Dendritic cell treated with granulocyte-macrophage colony-stimulating factor and Interleukin-4, amounts not matched to agents 40 ng/mL and 50 ng/mL, for 4 days (primary cell): ENCODE results near the gene CDK11B.
"Not testable (repeated sequence)": the region's sequence is repeated elsewhere in the genome, so short reads cannot be mapped to it uniquely, and the experiment has no call there.

Source experiments
- H3K27ac Mint-ChIP-seq: one replicate; pipeline ENCODE4 v1.8.0; 2022; ENCODE audit warnings: mild to moderate bottlenecking, mixed read lengths
- H3K27me3 Mint-ChIP-seq: one replicate; pipeline ENCODE4 v1.8.0; 2022; ENCODE audit warnings: mild to moderate bottlenecking, mixed read lengths
- H3K36me3 Mint-ChIP-seq: one replicate; pipeline ENCODE4 v1.8.0; 2022; ENCODE audit warnings: low read depth, mixed read lengths
- H3K4me1 Mint-ChIP-seq: one replicate; pipeline ENCODE4 v1.8.0; 2022; ENCODE audit warnings: low read depth, mixed read lengths
- H3K4me3 Mint-ChIP-seq: one replicate; pipeline ENCODE4 v1.8.0; 2022; ENCODE audit warnings: mild to moderate bottlenecking, moderate library complexity, mixed read lengths
- H3K9me3 Mint-ChIP-seq: one replicate; pipeline ENCODE4 v1.8.0; 2022; ENCODE audit warnings: mixed read lengths
- intact Hi-C: fragments of 100-400 bp; cut with micrococcal nuclease; formaldehyde crosslinking; loops from one replicate; pipeline ENCODE4 v1.15.0; 2022

CDK11B gene

DNA sequence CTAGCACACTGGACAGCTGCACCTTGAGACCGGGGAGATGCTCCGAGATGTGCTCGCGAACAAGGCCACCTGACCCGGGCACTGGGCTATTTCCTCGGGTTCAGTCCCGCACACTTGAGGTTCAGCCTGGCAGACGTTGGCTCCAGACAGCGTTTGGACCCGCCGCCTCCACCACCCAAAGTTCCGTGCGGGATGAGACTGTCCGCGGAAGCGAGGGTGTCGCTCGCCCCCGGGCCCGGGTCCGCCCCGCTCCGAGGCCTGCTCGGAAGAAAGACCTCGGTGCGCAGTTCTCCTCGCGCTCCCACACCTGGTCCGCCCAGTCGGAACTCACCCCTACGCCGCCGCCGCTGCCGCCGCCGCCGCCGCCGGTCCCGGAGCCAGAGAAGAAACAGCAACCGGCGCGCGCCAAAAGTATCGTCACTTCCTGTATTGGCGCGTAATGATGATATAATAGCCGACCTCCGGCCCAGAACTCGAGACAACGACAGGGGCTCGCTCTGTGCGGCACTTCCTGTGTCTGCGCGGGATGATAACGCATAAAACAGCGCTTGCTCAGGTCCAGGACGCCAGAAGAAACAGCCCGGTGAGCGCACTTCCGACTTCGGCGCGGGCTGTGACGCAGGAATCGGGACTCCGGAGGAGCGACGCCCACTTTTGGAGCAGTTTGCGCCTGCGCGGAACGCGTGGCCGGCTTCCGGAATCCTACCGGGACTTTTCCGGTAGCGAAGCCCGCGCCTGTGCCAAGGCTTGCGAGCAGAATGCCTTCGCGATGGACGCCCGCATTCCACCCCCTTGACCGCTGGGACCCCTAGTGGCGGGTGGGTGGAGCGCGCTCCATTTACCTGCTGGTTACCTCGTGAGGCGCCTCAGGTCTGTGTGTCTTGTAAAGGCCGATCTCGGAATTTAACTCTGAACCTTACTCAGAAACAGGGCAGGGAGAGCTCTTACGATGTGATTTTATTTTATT lies at the start of gene CDK11B:
CDK11B (minus strand) TSS at position 422 of the 967 bp plus-strand sequence. CDS start 1,519 bp downstream, outside the sequence.
- H3K9me3 Mint-ChIP-seq, H3K27me3 Mint-ChIP-seq, H3K4me1 Mint-ChIP-seq, intact Hi-C loops: not testable (repeated sequence)
- Mint-ChIP-seq H3K36me3 (peaks cover 42% of the 10 kb centered on the region), H3K27ac (peak within 1 kb of the TSS; percentile 99), H3K4me3 (peak within 1 kb of the TSS; percentile 92)

DNA sequence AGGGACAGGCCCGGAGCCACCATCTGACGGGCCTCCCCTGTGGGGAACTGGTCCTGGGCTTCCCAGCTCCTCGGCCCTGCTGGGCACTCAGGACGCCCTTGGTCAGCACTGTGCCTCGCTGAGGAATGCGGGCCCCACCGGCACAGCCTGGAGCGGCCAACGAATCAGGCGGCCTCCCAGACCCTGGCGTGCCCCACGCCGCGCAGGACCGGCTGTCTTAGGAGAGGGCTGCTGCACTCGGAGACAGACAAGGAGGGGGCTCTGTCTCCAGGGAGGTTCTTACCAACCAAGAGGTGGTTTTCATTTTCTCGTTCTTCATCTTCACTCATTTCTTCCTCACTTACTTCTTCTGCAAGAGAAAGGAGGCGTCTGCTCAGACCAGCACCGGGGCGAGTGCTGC lies 49.1 kb upstream of the CDK11B start:
- H3K27ac Mint-ChIP-seq, H3K4me1 Mint-ChIP-seq, H3K9me3 Mint-ChIP-seq, H3K4me3 Mint-ChIP-seq, H3K27me3 Mint-ChIP-seq, intact Hi-C loops: not testable (repeated sequence)
- H3K36me3 Mint-ChIP-seq = peaks cover 41% of the 10 kb centered on the region

DNA sequence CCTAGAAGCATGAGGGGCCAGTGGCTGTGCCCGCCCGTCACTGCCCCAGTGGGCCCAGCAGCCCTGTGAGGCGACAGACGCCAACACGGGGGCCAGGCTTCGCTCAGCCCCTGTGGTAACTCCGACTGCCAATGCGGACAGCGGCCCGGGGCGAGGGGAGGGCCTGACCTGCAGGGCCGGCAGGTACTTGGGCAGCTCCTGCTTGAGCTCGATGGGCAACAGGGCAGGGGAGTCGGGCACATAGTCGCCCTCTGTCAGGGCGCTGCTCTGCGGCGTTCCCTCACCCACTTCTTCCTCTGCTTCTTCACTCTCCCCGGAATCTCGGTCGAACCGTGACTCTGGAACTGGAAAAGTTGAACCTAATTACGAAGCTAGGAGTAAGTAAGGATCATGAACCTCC lies 48.4 kb upstream of the CDK11B start:
- H3K36me3 Mint-ChIP-seq = peaks cover 41% of the 10 kb centered on the region
- H3K9me3 Mint-ChIP-seq, H3K4me1 Mint-ChIP-seq, H3K27me3 Mint-ChIP-seq, H3K4me3 Mint-ChIP-seq, H3K27ac Mint-ChIP-seq, intact Hi-C loops: not testable (repeated sequence)

DNA sequence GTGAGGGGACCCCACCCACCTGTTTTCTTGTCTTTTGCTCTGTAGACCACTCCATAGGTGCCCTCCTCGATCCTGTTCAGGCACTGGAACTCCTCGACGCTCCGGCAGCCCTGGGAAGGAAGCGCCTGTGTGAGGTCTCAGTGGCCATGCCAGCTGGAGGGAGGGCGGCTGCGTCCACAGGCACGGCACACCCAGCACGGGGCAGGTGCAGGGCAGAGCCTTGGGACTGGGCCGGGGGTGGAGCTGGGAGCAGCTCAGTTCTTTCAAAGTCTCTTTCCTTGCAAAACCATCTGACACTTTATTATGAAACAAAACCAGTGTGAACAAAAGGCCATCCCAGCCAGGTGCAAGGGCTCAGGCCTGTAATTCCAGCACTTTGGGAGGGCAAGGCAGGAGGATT lies 46.8 kb upstream of the CDK11B start:
- intact Hi-C loops, H3K9me3 Mint-ChIP-seq, H3K27ac Mint-ChIP-seq, H3K4me3 Mint-ChIP-seq, H3K27me3 Mint-ChIP-seq, H3K4me1 Mint-ChIP-seq: not testable (repeated sequence)
- peaks cover 39% of the 10 kb centered on the region for H3K36me3 Mint-ChIP-seq

DNA sequence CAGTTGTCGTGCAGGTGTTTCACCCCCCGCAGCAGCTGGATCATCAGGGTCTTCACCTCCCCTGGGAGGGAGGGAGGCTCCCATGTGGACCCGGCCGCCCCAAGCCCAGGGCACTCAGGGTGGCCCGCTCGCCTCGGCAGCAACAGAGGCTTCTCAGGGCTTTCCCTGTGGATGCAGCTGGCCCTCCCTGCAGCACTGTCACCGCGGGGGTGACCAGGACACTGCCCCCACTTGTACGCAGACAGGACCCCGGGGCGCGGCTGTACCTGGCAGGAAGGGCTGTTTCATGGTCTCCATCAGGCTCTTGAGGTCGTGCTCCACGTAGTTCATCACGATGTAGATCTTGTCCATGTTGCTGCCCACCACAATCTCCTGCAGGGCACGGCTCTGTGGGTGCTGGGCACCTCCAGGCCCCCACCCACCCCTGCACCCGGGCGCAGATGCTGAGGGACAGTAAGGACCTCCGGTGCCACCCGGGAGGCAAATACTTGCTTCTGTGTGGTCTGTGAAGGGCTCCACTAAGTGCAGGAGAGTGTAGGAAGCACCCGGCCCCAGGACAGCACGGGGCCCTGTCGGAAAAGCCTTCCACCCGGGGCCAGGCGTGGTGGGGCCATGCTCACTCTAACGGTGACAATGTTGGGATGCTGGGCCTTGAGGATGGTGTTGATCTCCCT lies 45.6 kb upstream of the CDK11B start:
- H3K4me3 Mint-ChIP-seq, H3K27ac Mint-ChIP-seq, H3K4me1 Mint-ChIP-seq, intact Hi-C loops, H3K9me3 Mint-ChIP-seq, H3K27me3 Mint-ChIP-seq: not testable (repeated sequence)
- H3K36me3 Mint-ChIP-seq = peaks cover 35% of the 10 kb centered on the region

DNA sequence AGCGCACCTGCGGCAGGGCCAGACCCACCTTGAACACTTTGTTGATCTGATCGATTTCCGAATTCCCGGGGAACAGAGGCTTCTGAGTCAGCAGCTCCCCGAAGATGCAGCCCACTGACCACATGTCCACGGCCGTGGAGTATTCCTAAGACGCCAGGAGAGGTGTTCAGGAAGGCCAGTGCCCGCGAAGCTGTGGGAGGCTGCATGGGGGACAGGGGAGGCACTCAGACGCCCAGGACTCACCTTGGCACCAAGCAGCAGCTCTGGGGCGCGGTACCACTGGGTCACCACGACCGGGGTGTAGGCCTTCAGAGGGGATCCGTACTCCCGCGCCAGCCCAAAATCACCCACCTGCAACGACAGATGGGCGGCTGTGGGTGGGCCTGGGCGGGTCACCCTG lies 45.0 kb upstream of the CDK11B start:
- H3K36me3 Mint-ChIP-seq = peaks cover 35% of the 10 kb centered on the region

DNA sequence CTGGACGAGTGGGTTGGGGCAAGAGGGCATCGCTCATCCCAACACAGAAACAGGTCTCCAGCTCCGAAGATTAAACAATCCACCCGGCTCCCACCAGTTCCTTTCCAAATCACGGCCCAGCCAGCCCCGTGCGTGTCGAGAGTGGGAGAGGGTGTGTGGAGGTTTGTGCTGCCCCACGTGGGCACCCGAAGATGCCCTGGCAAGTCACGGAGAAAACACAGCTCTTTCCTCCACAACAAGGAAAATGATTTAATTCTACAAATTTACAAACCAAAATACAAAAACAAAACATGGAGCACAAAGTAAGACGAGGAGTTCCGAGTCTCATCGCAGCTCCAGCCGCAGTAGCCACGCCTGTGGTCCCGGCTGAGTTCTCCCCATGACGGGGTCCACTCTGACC lies 43.7 kb upstream of the CDK11B start:
- H3K27me3 Mint-ChIP-seq, H3K4me3 Mint-ChIP-seq, intact Hi-C loops, H3K9me3 Mint-ChIP-seq, H3K27ac Mint-ChIP-seq, H3K4me1 Mint-ChIP-seq: not testable (repeated sequence)
- peaks cover 28% of the 10 kb centered on the region for H3K36me3 Mint-ChIP-seq

More for the DNA sequence above, 45.0 kb upstream of the CDK11B start:
- Mint-ChIP-seq H3K4me3 (no peak overlapping the region), H3K27ac (no peak overlapping the region), H3K27me3 (peaks cover 3% of the 10 kb centered on the region), H3K4me1 (no peaks in the 10 kb centered on the region), H3K9me3 (no peaks in the 10 kb centered on the region)
- intact Hi-C loops = no loop called here

DNA sequence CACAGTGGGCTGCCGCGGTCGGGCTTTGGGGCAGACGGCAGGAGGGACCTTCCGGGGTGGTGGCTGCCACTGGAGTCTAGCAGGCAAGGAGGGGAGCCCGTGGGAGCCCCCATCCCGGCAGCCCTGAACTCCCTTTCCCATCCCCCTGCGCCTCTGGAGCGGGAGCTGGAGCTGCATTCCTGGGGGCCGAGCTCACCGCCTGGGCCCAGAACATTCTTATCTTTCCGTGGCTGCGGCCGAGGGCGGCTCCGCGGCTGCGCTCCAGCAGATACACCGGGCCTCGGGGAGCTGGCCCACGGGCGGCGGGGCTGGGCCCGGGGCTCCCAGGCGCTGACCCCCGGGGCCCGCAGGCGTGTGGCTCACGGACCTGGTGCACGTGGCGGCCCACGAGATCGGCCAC lies 41.8 kb upstream of the CDK11B start:
- H3K36me3 Mint-ChIP-seq = peaks cover 17% of the 10 kb centered on the region
- H3K9me3 Mint-ChIP-seq, intact Hi-C loops, H3K4me3 Mint-ChIP-seq, H3K27me3 Mint-ChIP-seq, H3K27ac Mint-ChIP-seq, H3K4me1 Mint-ChIP-seq: not testable (repeated sequence)

DNA sequence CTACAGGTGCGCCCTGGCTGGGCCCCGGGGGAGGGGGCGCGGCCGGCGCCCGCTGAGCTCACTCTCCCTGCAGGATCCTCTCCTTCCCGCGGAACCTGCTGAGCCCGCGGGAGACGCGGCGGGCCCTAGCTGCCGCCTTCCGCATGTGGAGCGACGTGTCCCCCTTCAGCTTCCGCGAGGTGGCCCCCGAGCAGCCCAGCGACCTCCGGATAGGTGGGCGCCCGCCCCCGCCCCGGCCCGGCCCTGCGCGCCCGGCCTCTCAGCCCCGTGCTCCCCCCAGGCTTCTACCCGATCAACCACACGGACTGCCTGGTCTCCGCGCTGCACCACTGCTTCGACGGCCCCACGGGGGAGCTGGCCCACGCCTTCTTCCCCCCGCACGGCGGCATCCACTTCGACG lies 41.3 kb upstream of the CDK11B start:
- H3K36me3 Mint-ChIP-seq = peaks cover 17% of the 10 kb centered on the region
- H3K9me3 Mint-ChIP-seq, H3K4me1 Mint-ChIP-seq, H3K27me3 Mint-ChIP-seq, H3K27ac Mint-ChIP-seq, intact Hi-C loops, H3K4me3 Mint-ChIP-seq: not testable (repeated sequence)

DNA sequence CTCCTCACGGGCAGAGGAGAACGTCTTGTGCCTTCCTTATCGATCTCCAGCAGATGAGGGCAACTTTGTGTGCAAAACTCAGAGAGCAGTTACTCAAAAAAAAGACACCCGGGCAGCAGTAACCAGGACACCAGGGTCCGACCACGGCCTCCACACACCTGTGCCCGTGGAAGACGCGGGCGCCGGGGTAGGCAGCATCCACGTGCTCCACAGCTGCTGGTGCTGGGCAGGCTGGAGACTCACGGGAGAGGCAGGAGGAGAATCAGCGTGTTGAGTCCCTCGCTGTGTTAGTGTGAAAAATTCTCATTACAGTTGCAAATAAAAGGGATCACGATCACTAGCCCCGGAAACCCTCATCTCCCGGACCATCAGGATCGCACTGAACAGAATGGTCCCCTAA lies 40.3 kb upstream of the CDK11B start:
- intact Hi-C loops, H3K27ac Mint-ChIP-seq, H3K4me1 Mint-ChIP-seq, H3K4me3 Mint-ChIP-seq, H3K9me3 Mint-ChIP-seq, H3K27me3 Mint-ChIP-seq, H3K36me3 Mint-ChIP-seq: not testable (repeated sequence)

DNA sequence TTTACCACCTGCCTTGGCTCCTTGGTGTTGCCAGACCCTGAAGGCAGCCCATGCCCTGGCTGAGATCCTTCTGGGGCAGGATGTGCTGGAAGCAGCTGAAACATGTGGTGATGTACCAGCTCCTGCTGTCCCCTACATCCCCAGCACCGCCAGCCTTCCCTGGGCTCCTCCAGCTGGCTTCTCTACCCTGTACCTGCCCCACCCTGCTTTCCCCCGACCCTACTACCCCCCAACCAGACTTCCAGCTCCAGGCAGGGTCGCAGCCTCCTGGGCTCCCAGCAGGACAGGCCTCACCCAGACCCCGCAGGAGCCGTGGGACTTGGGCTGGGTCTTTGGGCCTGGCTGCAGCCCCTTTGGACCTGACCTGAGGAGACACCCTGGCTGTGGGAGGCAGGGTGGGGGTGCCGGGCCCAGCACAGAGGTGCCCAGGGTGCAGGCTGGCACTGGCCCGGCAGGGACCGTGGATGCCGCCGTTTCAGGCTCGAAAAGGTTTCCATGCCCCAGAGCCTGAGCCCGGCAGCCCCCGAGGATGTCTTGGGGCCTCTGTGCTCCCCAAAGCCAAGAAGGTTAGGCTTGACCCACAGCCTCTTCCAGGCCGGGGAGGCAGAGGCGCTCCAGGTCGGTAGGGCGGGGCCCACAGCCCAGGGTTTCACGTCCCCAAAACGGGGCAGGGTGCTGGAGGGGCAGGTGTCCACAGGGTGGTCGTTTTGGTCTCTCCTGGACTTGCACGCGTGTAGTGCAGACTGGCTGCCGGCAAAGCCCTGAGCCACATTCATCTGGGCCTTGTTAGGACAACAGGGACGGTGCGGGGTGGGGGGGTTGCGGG lies 38.8 kb upstream of the CDK11B start:
- intact Hi-C loops, H3K4me1 Mint-ChIP-seq, H3K4me3 Mint-ChIP-seq, H3K36me3 Mint-ChIP-seq, H3K9me3 Mint-ChIP-seq, H3K27me3 Mint-ChIP-seq, H3K27ac Mint-ChIP-seq: not testable (repeated sequence)

DNA sequence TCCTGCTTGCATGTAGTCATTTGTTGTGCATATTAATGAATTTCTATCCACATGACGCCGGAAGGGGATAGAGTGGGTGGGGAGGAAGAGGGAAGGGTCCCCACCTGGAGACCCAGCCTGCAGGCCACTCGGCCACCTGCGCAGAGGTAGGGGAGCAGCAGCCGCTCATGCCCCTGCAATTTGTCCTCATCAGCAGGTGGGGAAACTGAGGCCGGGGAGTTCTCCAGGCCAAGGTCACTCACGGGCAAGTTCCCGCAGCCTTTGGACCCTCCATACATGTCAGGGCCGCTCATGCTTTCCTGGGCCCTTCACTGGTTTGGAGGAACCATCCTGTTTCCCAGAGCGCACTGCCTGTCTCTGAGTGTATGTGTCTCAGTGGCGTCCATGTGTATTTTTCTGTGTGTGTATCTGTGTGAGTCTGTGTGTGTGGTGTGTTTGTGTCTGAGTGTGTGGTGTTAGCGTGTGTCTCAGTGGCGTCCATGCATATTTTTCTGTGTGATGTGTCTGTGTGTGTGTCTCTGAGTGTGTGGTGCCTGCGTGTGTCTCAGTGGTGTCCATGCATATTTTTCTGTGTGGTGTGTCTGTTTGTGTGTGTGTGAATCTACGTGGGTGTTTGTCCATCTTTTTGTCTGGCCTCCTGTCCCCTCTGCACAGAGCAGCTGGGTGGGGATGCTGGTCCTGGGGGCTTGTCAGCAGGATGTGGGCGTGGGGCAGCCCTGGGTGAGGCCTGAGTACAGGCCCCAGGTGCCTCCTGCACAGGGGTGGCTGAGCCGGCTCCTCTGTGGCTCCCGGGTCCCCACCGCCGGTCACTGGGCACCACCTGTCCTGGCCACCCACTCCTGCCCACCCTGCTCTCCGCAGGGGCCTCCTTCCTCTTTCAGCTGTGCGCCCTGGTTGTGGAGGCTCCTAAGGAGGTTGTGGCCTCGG lies 37.9 kb upstream of the CDK11B start:
- intact Hi-C loops, H3K36me3 Mint-ChIP-seq, H3K9me3 Mint-ChIP-seq, H3K27ac Mint-ChIP-seq, H3K27me3 Mint-ChIP-seq, H3K4me1 Mint-ChIP-seq, H3K4me3 Mint-ChIP-seq: not testable (repeated sequence)
